ENCODE data around the gene CYB561D2. TPM values are rescaled to one million over a fixed set of nuclear protein-coding genes. Genes with fewer than 3 reads are reported as not detected.

Gene CYB561D2
- total and polyA plus RNA-seq, 9 of the 15 experiments (the other 6 are each of a cell fraction or from before 2014, with no cell fraction given): 4.2 to 16.6 (median 9.4) TPM

DNA sequence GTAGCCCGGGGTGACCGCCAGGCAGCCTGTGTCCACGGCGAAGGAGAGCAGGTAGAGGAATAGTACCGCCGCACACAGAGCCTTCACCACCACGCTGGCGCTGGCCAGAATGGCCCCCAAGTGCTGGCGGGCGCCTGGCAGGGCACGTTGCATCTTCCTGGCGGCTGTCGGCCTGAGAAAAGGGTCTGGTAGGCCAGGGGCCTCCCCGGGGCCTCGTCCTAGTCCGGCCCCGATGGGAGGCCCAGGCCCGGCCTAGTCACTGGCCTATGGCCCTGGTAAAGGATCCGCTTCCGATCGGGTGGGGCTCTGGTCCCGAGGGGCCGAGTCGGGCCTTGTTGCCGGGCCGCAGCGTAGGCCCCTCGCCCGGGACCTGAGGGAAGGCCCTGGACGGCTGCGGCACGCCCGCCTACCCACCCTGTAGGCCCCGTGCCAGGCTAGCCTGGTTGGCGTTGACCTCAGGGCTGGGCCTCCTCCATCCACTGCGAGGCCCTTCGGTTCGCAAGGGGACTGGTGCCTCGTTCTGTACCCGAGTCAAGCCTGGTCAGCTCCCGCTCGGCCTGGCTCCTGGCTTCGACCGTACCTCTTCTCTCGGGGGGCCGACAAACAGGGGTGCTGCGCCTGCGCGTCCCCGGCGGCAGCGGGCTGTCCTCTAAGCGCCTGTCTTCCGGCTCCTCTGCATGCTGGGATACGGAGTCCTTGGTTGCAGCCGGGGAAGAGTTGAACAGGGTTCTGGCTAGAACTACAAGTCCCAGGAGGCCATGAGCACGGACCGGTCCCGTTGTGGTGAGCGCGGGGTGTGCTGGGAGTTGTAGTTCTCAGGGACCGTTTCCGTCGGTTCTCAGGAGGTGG is 8.5 kb downstream of the CYB561D2 start, which contains the start of gene TMEM115 (continued):
- no peak for TF ChIP-seq ATF2 (CRISPR knock-in tag; IDR thresholded peaks at IDR 0.05)
- TF ChIP-seq ZSCAN32 (CRISPR knock-in tag; IDR thresholded peaks at IDR 0.05): no peak
- no peak for TF ChIP-seq HDAC2 (IDR thresholded peaks at IDR 0.05)
- TF ChIP-seq CC2D1A (IDR thresholded peaks at IDR 0.05): no peak
- TF ChIP-seq TCFL5 (CRISPR knock-in tag; conservative IDR thresholded peaks at IDR 0.05): no peak
- TF ChIP-seq WHSC1 (IDR thresholded peaks at IDR 0.05; ENCODE audit: low read length): no peak
- no peak for TF ChIP-seq PPARD (CRISPR knock-in tag; IDR thresholded peaks at IDR 0.05)
- TF ChIP-seq, protein P1, sequence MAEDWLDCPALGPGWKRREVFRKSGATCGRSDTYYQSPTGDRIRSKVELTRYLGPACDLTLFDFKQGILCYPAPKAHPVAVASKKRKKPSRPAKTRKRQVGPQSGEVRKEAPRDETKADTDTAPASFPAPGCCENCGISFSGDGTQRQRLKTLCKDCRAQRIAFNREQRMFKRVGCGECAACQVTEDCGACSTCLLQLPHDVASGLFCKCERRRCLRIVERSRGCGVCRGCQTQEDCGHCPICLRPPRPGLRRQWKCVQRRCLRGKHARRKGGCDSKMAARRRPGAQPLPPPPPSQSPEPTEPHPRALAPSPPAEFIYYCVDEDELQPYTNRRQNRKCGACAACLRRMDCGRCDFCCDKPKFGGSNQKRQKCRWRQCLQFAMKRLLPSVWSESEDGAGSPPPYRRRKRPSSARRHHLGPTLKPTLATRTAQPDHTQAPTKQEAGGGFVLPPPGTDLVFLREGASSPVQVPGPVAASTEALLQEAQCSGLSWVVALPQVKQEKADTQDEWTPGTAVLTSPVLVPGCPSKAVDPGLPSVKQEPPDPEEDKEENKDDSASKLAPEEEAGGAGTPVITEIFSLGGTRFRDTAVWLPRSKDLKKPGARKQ (CRISPR knock-in tag; IDR thresholded peaks at IDR 0.05): no peak
- TF ChIP-seq ZNF354B (CRISPR knock-in tag; IDR thresholded peaks at IDR 0.05): 0 out of 2 replicates have a peak, but pooled peaks have one; percentile 7
- no peak for TF ChIP-seq CHAMP1 (IDR thresholded peaks at IDR 0.05)
- no peak for TF ChIP-seq BRD4 (IDR thresholded peaks at IDR 0.05)
- TF ChIP-seq PCBP1 (IDR thresholded peaks at IDR 0.05; ENCODE audit: low read depth, low read length, poor library complexity, severe bottlenecking): peak; percentile 51
- peak; percentile 61 for TF ChIP-seq VEZF1 (CRISPR knock-in tag; IDR thresholded peaks at IDR 0.05)
- TF ChIP-seq GTF2A2 (tag; IDR thresholded peaks at IDR 0.05): no peak
- 0 out of 4 replicates have a peak, but pooled peaks of 1 of the 2 experiments have one; percentile 53 for TF ChIP-seq KDM4B (IDR thresholded peaks at IDR 0.05; ENCODE audit: borderline replicate concordance in 2 of 2, low read depth in 1 of 2)
- no peak for TF ChIP-seq ZNF695 (CRISPR knock-in tag; IDR thresholded peaks at IDR 0.05)
- no peak for TF ChIP-seq ARID3A (IDR thresholded peaks at IDR 0.05; ENCODE audit: borderline replicate concordance, low read depth, low read length)
